Medulla oblongata (tissue), 1 donor: Measurements from ENCODE around the gene YOD1.

Source experiments
- DNase-seq: peaks from one replicate; pipeline ENCODE4 v3.0.0-alpha.2; 2015; ENCODE audit errors: extremely low spot score

YOD1 gene

GRCh38 chr1:207007352-207008033 lies 43.5 kb downstream of the YOD1 start:
- no peak for DNase-seq

- DNase-seq: no peak
These were observed 44.1 kb downstream of the YOD1 start for GRCh38 chr1:207006914-207007313.

GRCh38 chr1:207006083-207006482 lies 44.9 kb downstream of the YOD1 start:
- DNase-seq: no peak

GRCh38 chr1:207004931-207005830 lies 45.8 kb downstream of the YOD1 start:
- DNase-seq: peak; percentile 53

GRCh38 chr1:207003210-207003609 lies 47.8 kb downstream of the YOD1 start:
- DNase-seq: no peak

- DNase-seq: no peak
These were observed 48.3 kb downstream of the YOD1 start for GRCh38 chr1:207002724-207003146.

GRCh38 chr1:207001492-207002245 lies 49.3 kb downstream of the YOD1 start:
- no peak for DNase-seq

GRCh38 chr1:207000651-207001291 lies 50.2 kb downstream of the YOD1 start:
- DNase-seq: no peak

- DNase-seq: no peak
These were observed 52.2 kb downstream of the YOD1 start for GRCh38 chr1:206998816-206999215.
